Stimulated activated CD4-positive, alpha-beta T cell treated with anti-CD3 and anti-CD28 coated beads, Interleukin-1b, Interleukin-23, amount 100 ng/mL, for 4 hours (primary cell): ENCODE results near the gene C1orf159.
A peak's percentile ranks its signal among the peaks of the same experiment; 100 is the strongest.

Source experiments
- DNase-seq, 2 donors: peaks; one replicate each; pipeline ENCODE4 v3.0.0-alpha.2; 2020; ENCODE audit warnings: low read depth in 2 of 2

C1orf159 gene

GRCh38 chr1:1132042-1132950 is 16.4 kb upstream of the C1orf159 start:
- DNase-seq, result no peak

GRCh38 chr1:1130206-1131120 is 14.6 kb upstream of the C1orf159 start:
- DNase-seq, result no peak

GRCh38 chr1:1129381-1129821 is 13.5 kb upstream of the C1orf159 start:
- DNase-seq, result no peak

GRCh38 chr1:1128454-1129139 is 12.7 kb upstream of the C1orf159 start:
- no peak for DNase-seq

GRCh38 chr1:1127551-1128451 is 11.9 kb upstream of the C1orf159 start:
- no peak for DNase-seq

- DNase-seq, result no peak
Observed at GRCh38 chr1:1125945-1126344, 10.1 kb upstream of the C1orf159 start.

- DNase-seq, result no peak
Observed at GRCh38 chr1:1124786-1125642, 9.1 kb upstream of the C1orf159 start.

GRCh38 chr1:1124508-1124785 is 8.6 kb upstream of the C1orf159 start:
- no peak for DNase-seq

- DNase-seq, result no peak
Observed at GRCh38 chr1:1123581-1124507, 8.0 kb upstream of the C1orf159 start.

- no peak for DNase-seq
Observed at GRCh38 chr1:1122981-1123480, 7.1 kb upstream of the C1orf159 start.

GRCh38 chr1:1122078-1122811 is 6.4 kb upstream of the C1orf159 start:
- peak; percentile 84 to 85 for DNase-seq

GRCh38 chr1:1121611-1122077 is 5.8 kb upstream of the C1orf159 start:
- no peak for DNase-seq

- no peak for DNase-seq
Observed at GRCh38 chr1:1120866-1121591, 5.1 kb upstream of the C1orf159 start.

GRCh38 chr1:1120096-1120495 is 4.2 kb upstream of the C1orf159 start:
- DNase-seq, result no peak

GRCh38 chr1:1119272-1119890 is 3.5 kb upstream of the C1orf159 start:
- DNase-seq, result no peak

- DNase-seq, result no peak
Observed at GRCh38 chr1:1118876-1119220, 3.0 kb upstream of the C1orf159 start.
